ENCODE measurements around the gene HSD17B1. TPM values are rescaled to one million over a fixed set of nuclear protein-coding genes. Genes with fewer than 3 reads are reported as not detected.

Gene HSD17B1
- total RNA-seq, 4 donors from 2014 or later, result 0.35 to 3.1 TPM; not detected in 2

GRCh38 chr17:42560246-42560645 is 7.5 kb downstream of the HSD17B1 start:
- Histone ChIP-seq H3K27ac (no peak overlapping the region), H3K27me3 (no peaks in the 10 kb centered on the region), H3K9me3 (no peaks in the 10 kb centered on the region), H3K36me3 (no peaks in the 10 kb centered on the region), H3K4me3 (no peak overlapping the region), H3K4me1 (peaks cover 11 to 12% of the 10 kb centered on the region in 2 donors)
- DNase-seq, result no peak
- intact Hi-C loops (cut with DNase I; ENCODE audit: low total_unique reads), result no loop called here
- TF ChIP-seq POLR2A (IDR thresholded peaks at IDR 0.05), result no peak
- TF ChIP-seq, protein P1, sequence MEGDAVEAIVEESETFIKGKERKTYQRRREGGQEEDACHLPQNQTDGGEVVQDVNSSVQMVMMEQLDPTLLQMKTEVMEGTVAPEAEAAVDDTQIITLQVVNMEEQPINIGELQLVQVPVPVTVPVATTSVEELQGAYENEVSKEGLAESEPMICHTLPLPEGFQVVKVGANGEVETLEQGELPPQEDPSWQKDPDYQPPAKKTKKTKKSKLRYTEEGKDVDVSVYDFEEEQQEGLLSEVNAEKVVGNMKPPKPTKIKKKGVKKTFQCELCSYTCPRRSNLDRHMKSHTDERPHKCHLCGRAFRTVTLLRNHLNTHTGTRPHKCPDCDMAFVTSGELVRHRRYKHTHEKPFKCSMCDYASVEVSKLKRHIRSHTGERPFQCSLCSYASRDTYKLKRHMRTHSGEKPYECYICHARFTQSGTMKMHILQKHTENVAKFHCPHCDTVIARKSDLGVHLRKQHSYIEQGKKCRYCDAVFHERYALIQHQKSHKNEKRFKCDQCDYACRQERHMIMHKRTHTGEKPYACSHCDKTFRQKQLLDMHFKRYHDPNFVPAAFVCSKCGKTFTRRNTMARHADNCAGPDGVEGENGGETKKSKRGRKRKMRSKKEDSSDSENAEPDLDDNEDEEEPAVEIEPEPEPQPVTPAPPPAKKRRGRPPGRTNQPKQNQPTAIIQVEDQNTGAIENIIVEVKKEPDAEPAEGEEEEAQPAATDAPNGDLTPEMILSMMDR (IDR thresholded peaks at IDR 0.05), result no peak

GRCh38 chr17:42561897-42562387 is 9.2 kb downstream of the HSD17B1 start, which contains the start of gene COASY:
Gene COASY, plus strand, starts transcription at chr17:42562148. Its CDS starts 475 bp downstream, at chr17:42562623.
- Histone ChIP-seq H3K4me1 (peaks cover 11 to 18% of the 10 kb centered on the region in 2 donors), H3K4me3 (peak within 1 kb of the TSS; percentile 69 to 73), H3K36me3 (no peaks in the 10 kb centered on the region), H3K27me3 (no peaks in the 10 kb centered on the region), H3K27ac (peak within 1 kb of the TSS; percentile 74 to 85), H3K9me3 (no peaks in the 10 kb centered on the region)
- DNase-seq, result peak; percentile 96
- intact Hi-C loops (cut with DNase I; ENCODE audit: low total_unique reads), result no loop called here
- TF ChIP-seq, protein P1 (IDR thresholded peaks at IDR 0.05), result peak in 1 of 4 experiments; percentile 11
- TF ChIP-seq POLR2A (IDR thresholded peaks at IDR 0.05), result peak in 1 of 2 donors; percentile 41

DNA sequence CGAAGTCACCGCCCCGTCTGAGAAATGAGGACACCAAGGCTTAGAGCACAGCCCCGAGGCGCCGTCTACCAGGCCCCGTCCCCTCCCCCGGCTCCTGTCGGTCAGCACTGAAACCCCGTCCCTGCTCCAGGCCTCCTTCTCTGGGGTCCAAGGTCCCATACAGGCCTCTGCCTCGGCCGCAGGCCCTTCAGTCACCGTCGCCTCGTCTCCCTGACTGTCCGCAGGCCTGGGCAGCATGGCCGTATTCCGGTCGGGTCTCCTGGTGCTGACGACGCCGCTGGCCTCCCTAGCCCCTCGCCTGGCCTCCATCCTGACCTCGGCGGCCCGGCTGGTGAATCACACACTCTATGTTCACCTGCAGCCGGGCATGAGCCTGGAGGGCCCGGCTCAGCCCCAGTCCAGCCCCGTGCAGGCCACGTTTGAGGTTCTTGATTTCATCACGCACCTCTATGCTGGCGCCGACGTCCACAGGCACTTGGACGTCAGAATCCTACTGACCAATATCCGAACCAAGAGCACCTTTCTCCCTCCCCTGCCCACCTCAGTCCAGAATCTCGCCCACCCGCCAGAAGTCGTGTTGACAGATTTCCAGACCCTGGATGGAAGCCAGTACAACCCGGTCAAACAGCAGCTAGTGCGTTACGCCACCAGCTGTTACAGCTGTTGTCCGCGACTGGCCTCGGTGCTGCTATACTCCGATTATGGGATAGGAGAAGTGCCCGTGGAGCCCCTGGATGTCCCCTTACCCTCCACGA is 9.8 kb downstream of the HSD17B1 start:
- no peaks in the 10 kb centered on the region for H3K9me3 ChIP-seq
- TF ChIP-seq, protein P1 (IDR thresholded peaks at IDR 0.05), result no peak
- no peak for TF ChIP-seq POLR2A (IDR thresholded peaks at IDR 0.05)
- intact Hi-C loops (cut with DNase I; ENCODE audit: low total_unique reads), result no loop called here
- H3K27me3 ChIP-seq, result no peaks in the 10 kb centered on the region
- no peaks in the 10 kb centered on the region for H3K36me3 ChIP-seq
- peak in 1 of 2 donors; percentile 39 for DNase-seq
- H3K4me3 ChIP-seq, result peak overlapping the region; percentile 69 to 73
- H3K4me1 ChIP-seq, result peaks cover 11 to 18% of the 10 kb centered on the region in 2 donors
- peak overlapping the region; percentile 74 to 85 for H3K27ac ChIP-seq

DNA sequence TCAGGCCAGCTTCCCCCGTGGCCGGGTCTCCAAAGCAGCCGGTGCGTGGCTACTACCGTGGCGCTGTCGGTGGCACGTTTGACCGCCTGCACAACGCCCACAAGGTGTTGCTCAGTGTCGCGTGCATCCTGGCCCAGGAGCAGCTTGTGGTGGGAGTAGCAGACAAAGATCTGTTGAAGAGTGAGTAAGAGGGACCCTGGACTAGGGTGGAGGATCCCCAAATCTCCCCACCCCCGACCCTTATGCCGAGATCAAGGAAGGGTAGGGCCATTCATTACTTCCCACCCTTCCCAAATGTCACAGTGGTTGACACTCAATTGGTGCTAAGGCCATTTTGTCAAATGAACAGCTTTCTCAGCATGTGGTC is 10.4 kb downstream of the HSD17B1 start:
- intact Hi-C loops (cut with DNase I; ENCODE audit: low total_unique reads), result no loop called here
- H3K9me3 ChIP-seq, result no peaks in the 10 kb centered on the region
- no peaks in the 10 kb centered on the region for H3K27me3 ChIP-seq
- peaks cover 11 to 18% of the 10 kb centered on the region in 2 donors for H3K4me1 ChIP-seq
- DNase-seq, result no peak
- peak overlapping the region in 1 of 2 donors; percentile 85 for H3K27ac ChIP-seq
- peak overlapping the region; percentile 69 to 73 for H3K4me3 ChIP-seq
- no peak for TF ChIP-seq POLR2A (IDR thresholded peaks at IDR 0.05)
- TF ChIP-seq, protein P1 (IDR thresholded peaks at IDR 0.05), result no peak
- H3K36me3 ChIP-seq, result no peaks in the 10 kb centered on the region

DNA sequence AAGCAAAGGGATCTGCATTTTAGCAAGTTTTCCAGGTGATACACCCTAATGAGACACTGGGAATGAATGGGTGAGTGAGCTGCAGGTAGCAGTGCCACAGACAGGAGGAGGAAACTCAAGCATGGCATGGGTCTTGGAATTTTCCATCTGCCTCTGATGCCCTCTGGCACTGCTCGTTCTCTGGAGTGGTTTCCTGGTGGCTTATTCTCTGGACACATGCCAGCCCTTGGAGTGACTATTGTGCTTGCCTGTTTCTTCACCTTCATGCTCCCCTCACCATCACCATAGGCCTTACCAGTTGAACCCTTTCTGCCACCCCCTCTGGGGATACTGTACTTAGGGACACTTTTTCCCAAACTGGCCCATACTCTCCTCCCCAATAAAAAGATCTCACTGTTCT is 10.8 kb downstream of the HSD17B1 start:
- Histone ChIP-seq H3K9me3 (no peaks in the 10 kb centered on the region), H3K36me3 (no peaks in the 10 kb centered on the region), H3K27me3 (no peaks in the 10 kb centered on the region), H3K4me1 (peaks cover 11 to 18% of the 10 kb centered on the region in 2 donors), H3K27ac (no peak overlapping the region), H3K4me3 (peak overlapping the region in 1 of 2 donors; percentile 69)
- no peak for DNase-seq
- intact Hi-C loops (cut with DNase I; ENCODE audit: low total_unique reads), result no loop called here
- TF ChIP-seq POLR2A (IDR thresholded peaks at IDR 0.05), result no peak
- TF ChIP-seq, protein P1 (IDR thresholded peaks at IDR 0.05), result no peak

Measured in uterus (tissue), 4 donors.